Astrocyte (in vitro differentiated cells and primary cell): ENCODE results near the gene SLC12A8. TPM values are rescaled to one million over a fixed set of nuclear protein-coding genes. Genes with fewer than 3 reads are reported as not detected.

Experiments used
- DNase-seq: peaks from one replicate; pipeline ENCODE4 v3.0.0-alpha.2; 2010; ENCODE audit warnings: low read depth
- FAIRE-seq: peaks from 2 replicates; lab custom pipeline; 2011; peaks lifted over from hg19 to GRCh38; lab: Jason Lieb, UNC
- H2AFZ ChIP-seq: 2 replicates; pipeline ENCODE4 v1.6.0; 2012; ENCODE audit warnings: low read depth, low read length, inconsistent platforms
- H3K27ac ChIP-seq: 2 replicates; pipeline ENCODE4 v1.5.1; 2011; ENCODE audit warnings: low read depth, low read length, inconsistent platforms
- H3K27me3 ChIP-seq: 2 replicates; pipeline ENCODE4 v1.6.0; 2011; ENCODE audit warnings: low read length, inconsistent platforms; ENCODE audit not compliant: insufficient read depth
- H3K36me3 ChIP-seq: 2 replicates; pipeline ENCODE4 v1.5.1; 2011; ENCODE audit warnings: low read length, inconsistent platforms; ENCODE audit not compliant: insufficient read depth
- H3K4me1 ChIP-seq: 2 replicates; pipeline ENCODE4 v1.5.1; 2011; ENCODE audit warnings: low read length, inconsistent platforms; ENCODE audit not compliant: insufficient read depth
- H3K4me2 ChIP-seq: 2 replicates; pipeline ENCODE4 v1.6.0; 2012; ENCODE audit warnings: low read length, inconsistent platforms
- H3K4me3 ChIP-seq: 2 replicates; pipeline ENCODE4 v1.5.1; 2011; ENCODE audit warnings: low read depth, mild to moderate bottlenecking, low read length, inconsistent platforms; ENCODE audit not compliant: insufficient read depth
- H3K79me2 ChIP-seq: 2 replicates; pipeline ENCODE4 v1.6.0; 2012; ENCODE audit warnings: mild to moderate bottlenecking, low read length, inconsistent platforms; ENCODE audit not compliant: insufficient read depth
- H3K9ac ChIP-seq: 2 replicates; pipeline ENCODE4 v1.6.0; 2012; ENCODE audit warnings: mild to moderate bottlenecking, low read length, inconsistent platforms
- H3K9me3 ChIP-seq: 2 replicates; pipeline ENCODE4 v1.5.1; 2012; ENCODE audit warnings: low read depth, mild to moderate bottlenecking, low read length, inconsistent platforms; ENCODE audit not compliant: insufficient read depth
- H4K20me1 ChIP-seq: 2 replicates; pipeline ENCODE4 v1.6.0; 2012; ENCODE audit warnings: low read length, inconsistent platforms; ENCODE audit not compliant: insufficient read depth
- H3K27ac Mint-ChIP-seq: one replicate; pipeline ENCODE4 v1.8.0; 2021; ENCODE audit warnings: mild to moderate bottlenecking, mixed read lengths; ENCODE audit not compliant: unreplicated experiment
- H3K27me3 Mint-ChIP-seq: one replicate; pipeline ENCODE4 v1.8.0; 2021; ENCODE audit warnings: low read depth, mixed read lengths; ENCODE audit not compliant: unreplicated experiment
- H3K36me3 Mint-ChIP-seq: one replicate; pipeline ENCODE4 v1.8.0; 2021; ENCODE audit warnings: low read depth, mixed read lengths; ENCODE audit not compliant: unreplicated experiment
- H3K4me1 Mint-ChIP-seq: one replicate; pipeline ENCODE4 v1.8.0; 2021; ENCODE audit warnings: low read depth, mixed read lengths; ENCODE audit not compliant: unreplicated experiment
- H3K4me3 Mint-ChIP-seq: one replicate; pipeline ENCODE4 v1.8.0; 2021; ENCODE audit warnings: mild to moderate bottlenecking, moderate library complexity, mixed read lengths; ENCODE audit not compliant: unreplicated experiment
- H3K9me3 Mint-ChIP-seq: one replicate; pipeline ENCODE4 v1.8.0; 2021; ENCODE audit warnings: mild to moderate bottlenecking, mixed read lengths; ENCODE audit not compliant: unreplicated experiment
- EZH2 ChIP-seq: IDR thresholded peaks from 2 replicates; pipeline ENCODE4 v1.6.1; 2012; ENCODE audit warnings: mild to moderate bottlenecking, low read length, inconsistent platforms; ENCODE audit not compliant: insufficient read depth
- total RNA-seq: library from RNA; stranded (reverse); gene quantifications from 2 replicates; pipeline ENCODE4 v1.2.1, GENCODE V29; 2021
- TF ChIP-seq, protein P1 (sequence below): IDR thresholded peaks from 2 replicates; pipeline ENCODE4 v1.5.1; 2011; ENCODE audit warnings: low read depth, mild to moderate bottlenecking, inconsistent platforms, low read length, moderate library complexity; ENCODE audit not compliant: insufficient read depth

The SLC12A8 gene
- total RNA-seq, 1 donor from 2014 or later = 4.2 TPM

DNA sequence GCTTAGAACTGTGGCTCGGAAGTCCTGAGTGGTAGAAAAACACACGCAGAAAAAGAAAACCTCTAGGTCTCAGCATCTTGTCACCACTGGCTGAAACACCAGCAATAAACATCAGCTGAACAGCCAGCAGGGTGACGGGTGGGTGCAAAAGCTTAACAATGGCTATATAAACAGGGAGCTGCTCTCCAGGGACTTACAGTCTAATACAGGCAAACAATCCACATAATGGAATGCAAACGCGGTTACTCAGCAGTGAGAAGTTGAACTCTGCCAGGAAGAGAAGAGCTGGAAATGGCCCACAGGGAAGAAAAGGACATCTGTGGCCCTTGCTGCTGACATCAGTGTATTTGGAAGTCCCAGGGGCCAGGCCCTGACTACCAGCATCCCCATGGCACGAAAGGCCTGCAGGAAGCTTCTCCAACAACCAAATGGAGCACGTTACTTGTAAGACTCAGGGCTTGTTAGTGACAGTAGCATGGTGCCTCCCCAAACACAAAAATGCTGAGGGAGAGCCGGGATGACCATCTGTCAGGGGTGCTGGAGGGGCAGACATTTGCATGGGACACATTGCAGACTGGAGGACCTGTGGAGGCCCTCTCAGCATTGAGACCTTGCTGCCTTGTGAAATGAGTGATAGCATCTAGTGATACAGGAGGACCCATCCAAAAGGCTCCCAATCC, 159.8 kb downstream of the SLC12A8 start:
- peak; percentile 92 for DNase-seq
- H2AFZ ChIP-seq = no peak overlapping the region
- no peaks in the 10 kb centered on the region for H3K27me3 Mint-ChIP-seq
- peaks cover 7% of the 10 kb centered on the region for H3K36me3 Mint-ChIP-seq
- peaks cover 63% of the 10 kb centered on the region for H3K79me2 ChIP-seq
- peaks cover 69% of the 10 kb centered on the region for H3K4me1 Mint-ChIP-seq
- H3K4me2 ChIP-seq = peak overlapping the region; percentile 89
- peak overlapping the region; percentile 93 for H3K4me3 Mint-ChIP-seq
- TF ChIP-seq, protein P1, sequence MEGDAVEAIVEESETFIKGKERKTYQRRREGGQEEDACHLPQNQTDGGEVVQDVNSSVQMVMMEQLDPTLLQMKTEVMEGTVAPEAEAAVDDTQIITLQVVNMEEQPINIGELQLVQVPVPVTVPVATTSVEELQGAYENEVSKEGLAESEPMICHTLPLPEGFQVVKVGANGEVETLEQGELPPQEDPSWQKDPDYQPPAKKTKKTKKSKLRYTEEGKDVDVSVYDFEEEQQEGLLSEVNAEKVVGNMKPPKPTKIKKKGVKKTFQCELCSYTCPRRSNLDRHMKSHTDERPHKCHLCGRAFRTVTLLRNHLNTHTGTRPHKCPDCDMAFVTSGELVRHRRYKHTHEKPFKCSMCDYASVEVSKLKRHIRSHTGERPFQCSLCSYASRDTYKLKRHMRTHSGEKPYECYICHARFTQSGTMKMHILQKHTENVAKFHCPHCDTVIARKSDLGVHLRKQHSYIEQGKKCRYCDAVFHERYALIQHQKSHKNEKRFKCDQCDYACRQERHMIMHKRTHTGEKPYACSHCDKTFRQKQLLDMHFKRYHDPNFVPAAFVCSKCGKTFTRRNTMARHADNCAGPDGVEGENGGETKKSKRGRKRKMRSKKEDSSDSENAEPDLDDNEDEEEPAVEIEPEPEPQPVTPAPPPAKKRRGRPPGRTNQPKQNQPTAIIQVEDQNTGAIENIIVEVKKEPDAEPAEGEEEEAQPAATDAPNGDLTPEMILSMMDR = no peak
- no peak for TF ChIP-seq EZH2
- peak overlapping the region; percentile 94 for H3K9ac ChIP-seq
- peaks cover 2% of the 10 kb centered on the region for H3K36me3 ChIP-seq
- H3K4me3 ChIP-seq = peak overlapping the region; percentile 52
- no peaks in the 10 kb centered on the region for H3K9me3 ChIP-seq
- no peaks in the 10 kb centered on the region for H3K9me3 Mint-ChIP-seq
- peak overlapping the region; percentile 77 for H3K27ac Mint-ChIP-seq
- peaks cover 53% of the 10 kb centered on the region for H3K4me1 ChIP-seq
- no peaks in the 10 kb centered on the region for H3K27me3 ChIP-seq
- H4K20me1 ChIP-seq = peaks cover 67% of the 10 kb centered on the region
- peak overlapping the region; percentile 93 for H3K27ac ChIP-seq
- peak; percentile 37 for FAIRE-seq

DNA sequence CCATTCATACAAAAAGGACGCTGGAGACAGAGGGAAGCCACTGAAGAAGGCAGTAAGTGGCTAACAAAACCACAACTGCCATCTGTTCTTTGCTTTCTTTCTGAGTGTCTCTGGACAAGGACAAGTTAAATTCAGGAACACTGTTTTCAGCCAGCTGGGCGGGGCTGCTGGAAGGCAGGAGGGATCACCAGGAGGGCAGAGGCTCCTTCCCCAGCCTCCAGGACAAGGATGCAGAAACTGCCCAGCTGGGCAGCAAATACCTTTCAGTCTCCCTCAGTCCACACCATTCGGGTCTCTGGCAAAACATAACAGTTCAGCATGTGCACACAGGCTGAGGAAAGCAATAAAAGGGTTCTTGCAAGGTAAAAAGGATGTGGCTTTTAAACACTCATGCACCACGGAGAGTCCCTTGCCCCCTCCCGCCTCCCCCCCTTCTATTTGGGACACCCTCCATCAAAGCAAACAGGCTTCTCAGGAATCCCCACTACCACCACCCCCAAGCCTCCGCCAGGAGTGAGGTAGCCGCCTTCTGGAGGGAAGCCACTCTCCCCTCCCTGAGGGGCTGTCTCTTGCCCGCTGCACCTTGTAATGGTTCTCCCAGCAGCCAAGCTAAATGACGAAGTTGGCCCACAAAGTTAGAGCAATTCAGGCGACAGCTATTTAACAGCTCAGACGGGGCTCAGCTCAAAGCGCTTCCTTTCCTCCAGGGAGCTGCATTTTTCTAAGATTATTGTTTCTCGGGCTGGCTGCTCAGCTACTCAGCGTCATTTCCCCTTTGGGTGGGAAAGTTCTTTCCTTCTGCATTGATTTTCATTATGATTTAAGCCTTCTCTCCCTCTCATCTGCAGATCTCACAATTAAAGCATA, 160.6 kb downstream of the SLC12A8 start:
- Mint-ChIP-seq H3K4me1 (peaks cover 65% of the 10 kb centered on the region), H3K9me3 (no peaks in the 10 kb centered on the region), H3K27ac (peak overlapping the region; percentile 77), H3K27me3 (no peaks in the 10 kb centered on the region), H3K36me3 (peaks cover 10% of the 10 kb centered on the region), H3K4me3 (peak overlapping the region; percentile 93)
- H3K36me3 ChIP-seq = peaks cover 5% of the 10 kb centered on the region
- no peak overlapping the region for H2AFZ ChIP-seq
- H3K4me3 ChIP-seq = peak overlapping the region; percentile 52
- TF ChIP-seq EZH2 = no peak
- TF ChIP-seq, protein P1 = no peak
- no peaks in the 10 kb centered on the region for H3K9me3 ChIP-seq
- peaks cover 47% of the 10 kb centered on the region for H3K4me1 ChIP-seq
- peak; percentile 93 for DNase-seq
- H3K9ac ChIP-seq = peak overlapping the region; percentile 94
- H3K4me2 ChIP-seq = peak overlapping the region; percentile 89
- no peaks in the 10 kb centered on the region for H3K27me3 ChIP-seq
- H3K79me2 ChIP-seq = peaks cover 71% of the 10 kb centered on the region
- H3K27ac ChIP-seq = peak overlapping the region; percentile 93
- FAIRE-seq = peak; percentile 29
- peaks cover 76% of the 10 kb centered on the region for H4K20me1 ChIP-seq
